ENCODE measurements around the gene SEC24D.

DNA sequence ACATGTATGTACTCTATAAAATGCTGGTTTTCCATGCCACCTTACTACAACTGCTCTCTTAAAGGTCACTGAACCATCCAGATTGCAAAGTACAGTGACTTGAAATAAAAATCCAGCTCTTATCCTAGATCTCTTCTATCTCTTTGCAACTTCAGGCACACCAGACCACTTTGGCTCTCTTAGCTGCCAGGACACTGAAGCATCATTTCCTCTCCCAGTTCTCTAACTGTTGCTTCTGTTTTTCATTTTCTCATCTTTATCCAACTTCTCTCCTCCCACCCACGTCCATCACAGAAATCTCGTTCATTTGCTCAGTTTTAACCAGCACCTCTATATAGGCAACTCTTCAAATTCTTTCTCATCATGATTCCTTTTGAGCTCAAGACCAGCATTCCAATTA lies 76.4 kb downstream of the SEC24D start:
- TF ChIP-seq, protein P1, sequence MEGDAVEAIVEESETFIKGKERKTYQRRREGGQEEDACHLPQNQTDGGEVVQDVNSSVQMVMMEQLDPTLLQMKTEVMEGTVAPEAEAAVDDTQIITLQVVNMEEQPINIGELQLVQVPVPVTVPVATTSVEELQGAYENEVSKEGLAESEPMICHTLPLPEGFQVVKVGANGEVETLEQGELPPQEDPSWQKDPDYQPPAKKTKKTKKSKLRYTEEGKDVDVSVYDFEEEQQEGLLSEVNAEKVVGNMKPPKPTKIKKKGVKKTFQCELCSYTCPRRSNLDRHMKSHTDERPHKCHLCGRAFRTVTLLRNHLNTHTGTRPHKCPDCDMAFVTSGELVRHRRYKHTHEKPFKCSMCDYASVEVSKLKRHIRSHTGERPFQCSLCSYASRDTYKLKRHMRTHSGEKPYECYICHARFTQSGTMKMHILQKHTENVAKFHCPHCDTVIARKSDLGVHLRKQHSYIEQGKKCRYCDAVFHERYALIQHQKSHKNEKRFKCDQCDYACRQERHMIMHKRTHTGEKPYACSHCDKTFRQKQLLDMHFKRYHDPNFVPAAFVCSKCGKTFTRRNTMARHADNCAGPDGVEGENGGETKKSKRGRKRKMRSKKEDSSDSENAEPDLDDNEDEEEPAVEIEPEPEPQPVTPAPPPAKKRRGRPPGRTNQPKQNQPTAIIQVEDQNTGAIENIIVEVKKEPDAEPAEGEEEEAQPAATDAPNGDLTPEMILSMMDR (IDR thresholded peaks at IDR 0.05), result no peak
- no peak for TF ChIP-seq POLR2A (IDR thresholded peaks at IDR 0.05)

Measured in heart left ventricle (tissue), 13 donors.